Tibial nerve (tissue), 4 donors: ENCODE results near the gene INCA1. TPM values are rescaled to one million over a fixed set of nuclear protein-coding genes. Genes with fewer than 3 reads are reported as not detected.

Experiments
- DNase-seq, 2 donors: peaks; one replicate each; pipeline ENCODE4 v3.0.0-alpha.2; 2019; ENCODE audit warnings: low spot score in 2 of 2
- H3K27ac ChIP-seq, 4 donors: fragments of 200-600 bp; sonication (generic) in 3 of 4; one replicate each; pipeline ENCODE4 v1.5.1; 2017 to 2019; ENCODE audit warnings: mild to moderate bottlenecking in 1 of 4
- H3K27me3 ChIP-seq, 2 donors: fragments of 200-600 bp; sonication (generic) in 1 of 2; one replicate each; pipeline versions ENCODE4 v1.5.1 to v1.6.0; 2017 to 2019
- H3K36me3 ChIP-seq, 3 donors: fragments of 200-600 bp; sonication (generic); one replicate each; pipeline ENCODE4 v1.5.1; 2018 to 2019
- H3K4me1 ChIP-seq, 4 donors: fragments of 200-600 bp; sonication (generic) in 3 of 4; one replicate each; pipeline ENCODE4 v1.5.1; 2017 to 2019
- H3K4me3 ChIP-seq, 4 donors: fragments of 200-600 bp; sonication (generic) in 3 of 4; one replicate each; pipeline ENCODE4 v1.5.1; 2017 to 2019; ENCODE audit warnings: mild to moderate bottlenecking in 1 of 4, moderate library complexity in 1 of 4
- H3K9me3 ChIP-seq, 4 donors: fragments of 200-600 bp; sonication (generic) in 3 of 4; one replicate each; pipeline ENCODE4 v1.5.1; 2017 to 2019
- EP300 ChIP-seq, 2 donors: sonication (generic); formaldehyde crosslinking; IDR thresholded peaks; one replicate each; pipeline ENCODE4 v1.6.1; 2017; ENCODE audit warnings: antibody characterized with exemption in 2 of 2, mild to moderate bottlenecking in 1 of 2
- POLR2A ChIP-seq, 2 donors: fragments of 450-650 bp; IDR thresholded peaks; one replicate each; pipeline ENCODE4 v1.6.1; 2017; ENCODE audit warnings: antibody characterized with exemption in 2 of 2, mild to moderate bottlenecking in 2 of 2, moderate library complexity in 2 of 2
- WGBS, 2 donors: methylation state at CpG; one replicate each; pipeline ENCODE4 v1.1.5; 2018; 5-methylcytosine and 5-hydroxymethylcytosine counted together
- total RNA-seq, 4 donors: library from RNA; depleted of rRNA; stranded (reverse); fragments of >200 nt; gene quantifications; one replicate each; pipeline ENCODE4 v1.1.0, GENCODE V29; 2016
- TF ChIP-seq, protein P1 (sequence below), 5 experiments: fragments of 200-600 bp in 3 of 5; fragments of 450-650 bp in 2 of 5; sonication (generic) in 3 of 5; IDR thresholded peaks; one replicate each; pipeline ENCODE4 v1.5.1; 2016 to 2019; ENCODE audit warnings: antibody characterized with exemption in 5 of 5, mild to moderate bottlenecking in 3 of 5, moderate library complexity in 2 of 5

Gene INCA1
- total RNA-seq, 4 donors from 2014 or later = 1.2 to 1.8 (median 1.7) TPM

DNA sequence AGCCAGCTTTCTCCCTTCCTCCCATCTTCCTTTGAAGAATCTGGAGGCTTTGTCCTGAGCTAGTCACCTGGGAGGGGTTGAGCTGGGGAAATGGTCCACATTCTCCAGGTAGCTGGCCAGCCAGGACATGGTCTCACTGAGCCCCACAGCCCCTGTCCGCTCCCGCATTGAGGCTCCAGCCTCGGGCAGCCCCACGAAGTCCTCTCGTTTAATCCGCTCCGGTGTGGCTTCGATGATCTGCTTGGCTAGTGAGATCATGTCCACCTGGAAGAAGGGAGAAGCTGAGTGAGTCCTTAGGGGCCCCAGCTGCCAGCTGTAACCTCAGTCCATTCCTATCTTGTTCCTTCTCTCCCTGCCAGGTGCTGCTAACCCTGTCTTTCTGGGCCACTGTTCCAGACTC, 27.0 kb downstream of the INCA1 start:
- Histone ChIP-seq H3K4me3 (no peak overlapping the region), H3K36me3 (peaks cover 4 to 57% (median 19%) of the 10 kb centered on the region in 3 donors), H3K9me3 (no peaks in the 10 kb centered on the region), H3K27ac (peak overlapping the region in 3 of 4 donors; percentile 74 to 95 (median 94)), H3K27me3 (no peaks in the 10 kb centered on the region), H3K4me1 (peaks cover 0 to 42% (median 22%) of the 10 kb centered on the region in 4 donors)
- no peak for DNase-seq
- WGBS, 2 donors = 84 to 95% methylated on average over 8 of the region's 8 CpGs
- TF ChIP-seq EP300 (IDR thresholded peaks at IDR 0.05) = no peak
- TF ChIP-seq POLR2A (IDR thresholded peaks at IDR 0.05) = no peak
- TF ChIP-seq, protein P1, sequence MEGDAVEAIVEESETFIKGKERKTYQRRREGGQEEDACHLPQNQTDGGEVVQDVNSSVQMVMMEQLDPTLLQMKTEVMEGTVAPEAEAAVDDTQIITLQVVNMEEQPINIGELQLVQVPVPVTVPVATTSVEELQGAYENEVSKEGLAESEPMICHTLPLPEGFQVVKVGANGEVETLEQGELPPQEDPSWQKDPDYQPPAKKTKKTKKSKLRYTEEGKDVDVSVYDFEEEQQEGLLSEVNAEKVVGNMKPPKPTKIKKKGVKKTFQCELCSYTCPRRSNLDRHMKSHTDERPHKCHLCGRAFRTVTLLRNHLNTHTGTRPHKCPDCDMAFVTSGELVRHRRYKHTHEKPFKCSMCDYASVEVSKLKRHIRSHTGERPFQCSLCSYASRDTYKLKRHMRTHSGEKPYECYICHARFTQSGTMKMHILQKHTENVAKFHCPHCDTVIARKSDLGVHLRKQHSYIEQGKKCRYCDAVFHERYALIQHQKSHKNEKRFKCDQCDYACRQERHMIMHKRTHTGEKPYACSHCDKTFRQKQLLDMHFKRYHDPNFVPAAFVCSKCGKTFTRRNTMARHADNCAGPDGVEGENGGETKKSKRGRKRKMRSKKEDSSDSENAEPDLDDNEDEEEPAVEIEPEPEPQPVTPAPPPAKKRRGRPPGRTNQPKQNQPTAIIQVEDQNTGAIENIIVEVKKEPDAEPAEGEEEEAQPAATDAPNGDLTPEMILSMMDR (IDR thresholded peaks at IDR 0.05) = no peak

- Histone ChIP-seq H3K9me3 (no peaks in the 10 kb centered on the region), H3K36me3 (peaks cover 4 to 53% (median 19%) of the 10 kb centered on the region in 3 donors), H3K27me3 (no peaks in the 10 kb centered on the region), H3K4me3 (peak overlapping the region in 1 of 4 donors; percentile 76), H3K27ac (peak overlapping the region; percentile 74 to 95 (median 92)), H3K4me1 (peaks cover 0 to 44% (median 22%) of the 10 kb centered on the region in 4 donors)
- no peak for DNase-seq
- no peak for TF ChIP-seq EP300 (IDR thresholded peaks at IDR 0.05)
- TF ChIP-seq, protein P1 (IDR thresholded peaks at IDR 0.05) = no peak
- no peak for TF ChIP-seq POLR2A (IDR thresholded peaks at IDR 0.05)
- WGBS, 2 donors = 56 to 65% methylated on average over 16 of the region's 16 CpGs
Measured at GRCh38 chr17:4969551-4970173, 27.7 kb downstream of the INCA1 start.

GRCh38 chr17:4969047-4969550, 28.2 kb downstream of the INCA1 start:
- peaks cover 0 to 44% (median 22%) of the 10 kb centered on the region in 4 donors for H3K4me1 ChIP-seq
- H3K4me3 ChIP-seq = peak overlapping the region; percentile 64 to 87 (median 70)
- peaks cover 0 to 47% (median 19%) of the 10 kb centered on the region in 3 donors for H3K36me3 ChIP-seq
- WGBS, 2 donors = 18 to 45% methylated on average over 15 of the region's 15 CpGs
- no peaks in the 10 kb centered on the region for H3K27me3 ChIP-seq
- TF ChIP-seq EP300 (IDR thresholded peaks at IDR 0.05) (peak in 1 of 2 donors; percentile 29), POLR2A (IDR thresholded peaks at IDR 0.05) (no peak)
- TF ChIP-seq, protein P1 (IDR thresholded peaks at IDR 0.05) = no peak
- H3K27ac ChIP-seq = peak overlapping the region; percentile 74 to 95 (median 92)
- DNase-seq = no peak
- no peaks in the 10 kb centered on the region for H3K9me3 ChIP-seq

- H3K36me3 ChIP-seq = peaks cover 0 to 42% (median 16%) of the 10 kb centered on the region in 3 donors
- H3K4me3 ChIP-seq = peak overlapping the region; percentile 64 to 87 (median 70)
- H3K27ac ChIP-seq = peak overlapping the region; percentile 74 to 95 (median 92)
- 19 to 22% methylated on average over 23 of the region's 23 CpGs for WGBS, 2 donors
- no peaks in the 10 kb centered on the region for H3K9me3 ChIP-seq
- no peaks in the 10 kb centered on the region for H3K27me3 ChIP-seq
- H3K4me1 ChIP-seq = peaks cover 0 to 44% (median 22%) of the 10 kb centered on the region in 4 donors
- no peak for DNase-seq
- TF ChIP-seq EP300 (IDR thresholded peaks at IDR 0.05) (no peak), POLR2A (IDR thresholded peaks at IDR 0.05) (no peak)
- TF ChIP-seq, protein P1 (IDR thresholded peaks at IDR 0.05) = no peak
Measured at GRCh38 chr17:4968486-4969046, 28.8 kb downstream of the INCA1 start.
